ENCODE data around the gene PPIA.
"Not testable (repeated sequence)": the region's sequence is repeated elsewhere in the genome, so short reads cannot be mapped to it uniquely, and the experiment has no call there.

Gene PPIA

DNA sequence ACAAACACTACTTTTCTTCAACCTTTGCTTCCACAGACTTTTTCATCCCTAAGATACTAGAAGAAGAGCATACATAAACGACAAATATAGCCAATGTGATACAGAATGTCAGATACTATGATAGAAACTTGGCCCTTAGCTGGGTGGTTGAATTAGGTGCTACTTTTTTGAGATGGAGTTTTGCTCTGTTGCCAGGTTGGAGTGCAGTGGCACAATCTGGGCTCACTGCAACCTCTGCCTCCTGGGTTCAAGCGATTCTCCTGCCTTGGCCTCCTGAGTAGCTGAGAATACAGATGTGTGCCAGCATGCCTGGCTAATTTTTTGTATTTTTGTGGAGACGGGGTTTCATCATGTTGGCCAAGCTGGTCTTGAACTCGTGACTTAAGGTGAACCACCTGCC lies 3.5 kb downstream of the PPIA start:
- no peak for DNase-seq (ENCODE audit: low read depth in 1 of 2, low spot score in 1 of 2)
- no peak for TF ChIP-seq JUND (IDR thresholded peaks at IDR 0.05; ENCODE audit: low read depth)
- in situ Hi-C loops (cut with HindIII; ENCODE audit: low pct_unique_long_range_greater_than_20kb, low sequenced_read_pairs): no loop called here

DNA sequence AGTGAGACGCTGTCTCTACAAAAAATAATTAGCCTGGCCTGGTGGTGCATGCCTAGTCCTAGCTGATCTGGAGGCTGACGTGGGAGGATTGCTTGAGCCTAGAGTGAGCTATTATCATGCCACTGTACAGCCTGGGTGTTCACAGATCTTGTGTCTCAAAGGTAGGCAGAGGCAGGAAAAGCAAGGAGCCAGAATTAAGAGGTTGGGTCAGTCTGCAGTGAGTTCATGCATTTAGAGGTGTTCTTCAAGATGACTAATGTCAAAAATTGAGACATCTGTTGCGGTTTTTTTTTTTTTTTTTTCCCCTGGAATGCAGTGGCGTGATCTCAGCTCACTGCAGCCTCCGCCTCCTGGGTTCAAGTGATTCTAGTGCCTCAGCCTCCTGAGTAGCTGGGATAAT lies 5.4 kb downstream of the PPIA start:
- in situ Hi-C loops (cut with HindIII; ENCODE audit: low pct_unique_long_range_greater_than_20kb, low sequenced_read_pairs): no loop called here

DNA sequence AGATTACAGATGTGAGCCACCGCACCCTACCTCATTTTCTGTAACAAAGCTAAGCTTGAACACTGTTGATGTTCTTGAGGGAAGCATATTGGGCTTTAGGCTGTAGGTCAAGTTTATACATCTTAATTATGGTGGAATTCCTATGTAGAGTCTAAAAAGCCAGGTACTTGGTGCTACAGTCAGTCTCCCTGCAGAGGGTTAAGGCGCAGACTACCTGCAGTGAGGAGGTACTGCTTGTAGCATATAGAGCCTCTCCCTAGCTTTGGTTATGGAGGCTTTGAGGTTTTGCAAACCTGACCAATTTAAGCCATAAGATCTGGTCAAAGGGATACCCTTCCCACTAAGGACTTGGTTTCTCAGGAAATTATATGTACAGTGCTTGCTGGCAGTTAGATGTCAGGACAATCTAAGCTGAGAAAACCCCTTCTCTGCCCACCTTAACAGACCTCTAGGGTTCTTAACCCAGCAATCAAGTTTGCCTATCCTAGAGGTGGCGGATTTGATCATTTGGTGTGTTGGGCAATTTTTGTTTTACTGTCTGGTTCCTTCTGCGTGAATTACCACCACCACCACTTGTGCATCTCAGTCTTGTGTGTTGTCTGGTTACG lies 6.0 kb downstream of the PPIA start:
- DNase-seq (ENCODE audit: low read depth in 1 of 2, low spot score in 1 of 2): no peak
- TF ChIP-seq JUND (IDR thresholded peaks at IDR 0.05; ENCODE audit: low read depth): no peak
- in situ Hi-C loops (cut with HindIII; ENCODE audit: low pct_unique_long_range_greater_than_20kb, low sequenced_read_pairs): no loop called here

More for the DNA sequence above, 5.4 kb downstream of the PPIA start:
- TF ChIP-seq JUND (IDR thresholded peaks at IDR 0.05; ENCODE audit: low read depth): no peak
- DNase-seq (ENCODE audit: low read depth in 1 of 2, low spot score in 1 of 2): no peak

DNA sequence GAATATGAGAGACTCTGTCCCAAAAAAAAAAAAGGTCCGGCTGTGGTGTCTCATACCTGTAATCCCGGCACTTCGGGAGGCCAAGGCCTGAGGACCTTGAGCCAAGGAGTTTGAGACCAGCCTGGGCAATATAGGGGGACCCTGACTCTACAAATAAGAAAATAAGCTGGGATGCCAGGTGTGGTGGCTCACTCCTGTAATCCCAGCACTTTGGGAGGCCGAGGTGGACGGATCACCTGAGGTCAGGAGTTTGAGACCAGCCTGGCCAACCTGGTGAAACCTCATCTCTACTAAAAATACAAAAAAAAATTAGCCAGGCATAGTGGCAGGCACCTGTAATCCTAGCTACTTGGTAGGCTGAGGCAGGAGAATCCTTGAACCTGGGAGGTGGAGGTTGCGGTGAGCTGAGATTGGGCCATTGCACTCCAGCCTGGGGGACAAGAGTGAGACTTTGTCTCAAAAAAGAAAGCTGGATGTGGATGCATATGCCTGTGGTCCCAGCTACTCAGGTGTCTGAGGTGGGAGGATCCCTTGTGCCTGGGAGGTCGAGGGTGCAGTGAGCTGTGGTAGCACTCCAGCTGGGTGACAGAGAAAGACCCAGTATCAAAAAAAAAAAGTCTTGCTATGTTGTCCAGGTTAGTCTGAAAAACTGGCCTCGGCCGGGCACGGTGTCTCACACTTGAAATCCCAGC lies 7.5 kb downstream of the PPIA start:
- DNase-seq (ENCODE audit: low read depth in 1 of 2, low spot score in 1 of 2); in situ Hi-C loops (cut with HindIII; ENCODE audit: low pct_unique_long_range_greater_than_20kb, low sequenced_read_pairs): not testable (repeated sequence)

DNA sequence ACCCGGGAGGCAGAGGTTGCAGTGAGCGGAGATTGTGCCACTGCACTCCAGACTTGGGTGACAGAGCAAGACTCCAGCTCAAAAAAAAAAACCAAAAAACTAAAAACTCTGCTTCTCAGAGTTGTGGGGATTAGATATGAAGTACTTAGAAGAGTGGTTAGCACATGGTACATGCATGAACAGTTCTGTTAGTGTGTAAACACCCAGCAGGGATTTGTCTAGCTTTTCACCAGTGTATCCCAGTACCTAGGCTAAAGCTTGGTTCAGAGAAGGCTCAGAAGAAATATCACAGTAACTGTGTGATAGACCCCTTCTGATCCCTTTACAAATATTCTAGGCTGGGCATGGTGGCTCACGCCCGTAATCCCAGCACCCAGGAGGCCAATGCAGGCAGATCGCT lies 9.5 kb downstream of the PPIA start:
- no peak for TF ChIP-seq JUND (IDR thresholded peaks at IDR 0.05; ENCODE audit: low read depth)
- in situ Hi-C loops (cut with HindIII; ENCODE audit: low pct_unique_long_range_greater_than_20kb, low sequenced_read_pairs): no loop called here
- no peak for DNase-seq (ENCODE audit: low read depth in 1 of 2, low spot score in 1 of 2)

DNA sequence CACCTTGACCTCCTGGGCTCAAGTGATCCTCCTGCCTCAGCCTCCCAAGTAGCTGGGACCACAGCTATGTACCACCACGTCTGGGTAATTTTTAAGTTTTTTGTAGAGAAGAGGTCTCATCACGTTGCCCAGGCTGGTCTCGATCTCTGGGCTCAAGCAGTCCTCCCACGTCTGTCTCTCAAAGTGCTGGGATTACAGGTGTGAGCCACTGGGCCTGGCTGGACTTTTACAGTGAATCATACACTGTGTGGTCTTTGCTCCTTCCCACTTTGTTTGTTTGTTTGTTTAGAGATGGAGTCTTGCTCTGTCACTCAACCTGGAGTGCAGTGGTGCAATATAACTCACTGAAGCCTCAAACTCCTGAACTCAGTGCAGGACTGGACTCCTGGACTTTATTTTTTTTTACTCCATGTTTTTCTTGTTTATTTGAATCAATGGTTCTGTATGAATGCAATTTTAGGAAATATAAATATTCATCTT lies 12.5 kb downstream of the PPIA start:
- no peak for DNase-seq (ENCODE audit: low read depth in 1 of 2, low spot score in 1 of 2)
- TF ChIP-seq JUND (IDR thresholded peaks at IDR 0.05; ENCODE audit: low read depth): no peak

DNA sequence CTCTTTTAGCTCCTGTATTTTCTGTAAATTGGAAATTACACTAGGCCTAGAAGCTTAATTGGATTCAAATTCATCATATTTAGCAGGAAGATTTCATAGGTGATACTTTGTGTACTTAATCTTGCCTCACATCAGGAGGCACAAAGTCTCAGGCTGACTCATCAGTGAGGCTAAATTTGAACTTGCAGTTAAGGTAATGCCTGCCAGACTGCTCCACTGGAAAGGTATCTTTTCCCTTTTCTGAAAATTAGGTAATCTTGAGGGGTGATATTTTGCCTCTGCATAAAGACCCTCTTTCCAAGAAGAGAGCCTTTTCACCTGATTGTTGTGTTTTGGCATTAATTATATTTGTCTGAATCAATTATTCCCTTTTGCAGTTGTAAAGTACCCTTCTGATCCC lies 14.6 kb downstream of the PPIA start:
- in situ Hi-C loops (cut with HindIII; ENCODE audit: low pct_unique_long_range_greater_than_20kb, low sequenced_read_pairs): no loop called here
- no peak for DNase-seq (ENCODE audit: low read depth in 1 of 2, low spot score in 1 of 2)
- no peak for TF ChIP-seq JUND (IDR thresholded peaks at IDR 0.05; ENCODE audit: low read depth)

More for the DNA sequence above, 12.5 kb downstream of the PPIA start:
- in situ Hi-C loops (cut with HindIII; ENCODE audit: low pct_unique_long_range_greater_than_20kb, low sequenced_read_pairs): no loop called here

DNA sequence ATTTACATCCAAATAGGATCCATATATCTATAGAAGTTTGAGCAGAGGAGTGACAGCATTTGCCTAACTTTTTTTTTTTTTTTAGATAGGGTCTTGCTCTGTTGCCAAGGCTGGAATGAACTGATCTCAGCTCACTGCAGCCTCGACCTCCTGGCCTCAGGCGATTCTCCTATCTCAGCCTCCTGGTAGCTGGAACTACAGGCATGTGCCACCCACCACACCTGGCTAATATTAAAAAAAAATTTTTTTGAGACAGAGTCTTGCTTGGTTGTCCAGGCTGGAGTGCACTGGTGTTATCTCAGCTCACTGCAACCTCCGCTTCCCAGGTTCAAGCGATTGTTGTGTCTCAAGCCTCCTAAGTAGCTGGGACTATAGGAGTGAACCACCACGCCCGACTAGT lies 15.1 kb downstream of the PPIA start:
- no peak for TF ChIP-seq JUND (IDR thresholded peaks at IDR 0.05; ENCODE audit: low read depth)
- in situ Hi-C loops (cut with HindIII; ENCODE audit: low pct_unique_long_range_greater_than_20kb, low sequenced_read_pairs): no loop called here

DNA sequence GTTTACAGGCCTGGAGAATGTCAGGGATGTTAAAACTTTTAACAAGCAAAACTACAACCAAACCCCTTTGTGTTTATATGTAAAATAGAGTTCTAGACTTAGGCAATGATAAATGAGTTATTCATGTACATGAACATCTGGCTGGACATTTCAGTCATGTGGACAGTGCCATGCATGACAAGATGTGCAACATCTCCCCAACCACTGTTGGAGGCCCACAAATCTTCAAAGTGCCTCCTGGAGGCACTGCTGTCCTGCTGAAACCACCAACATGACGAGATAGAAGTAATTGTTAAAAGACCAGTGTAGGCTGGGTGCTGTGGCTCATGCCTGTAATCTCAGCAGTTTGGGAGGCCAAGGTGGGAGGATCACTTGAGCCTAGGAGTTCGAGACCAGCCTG lies 18.4 kb downstream of the PPIA start:
- peak in 1 of 2 experiments; percentile 44 for DNase-seq (ENCODE audit: low read depth in 1 of 2, low spot score in 1 of 2)
- in situ Hi-C loops (cut with HindIII; ENCODE audit: low pct_unique_long_range_greater_than_20kb, low sequenced_read_pairs): no loop called here
- no peak for TF ChIP-seq JUND (IDR thresholded peaks at IDR 0.05; ENCODE audit: low read depth)

More for the DNA sequence above, 15.1 kb downstream of the PPIA start:
- DNase-seq (ENCODE audit: low read depth in 1 of 2, low spot score in 1 of 2): no peak

DNA sequence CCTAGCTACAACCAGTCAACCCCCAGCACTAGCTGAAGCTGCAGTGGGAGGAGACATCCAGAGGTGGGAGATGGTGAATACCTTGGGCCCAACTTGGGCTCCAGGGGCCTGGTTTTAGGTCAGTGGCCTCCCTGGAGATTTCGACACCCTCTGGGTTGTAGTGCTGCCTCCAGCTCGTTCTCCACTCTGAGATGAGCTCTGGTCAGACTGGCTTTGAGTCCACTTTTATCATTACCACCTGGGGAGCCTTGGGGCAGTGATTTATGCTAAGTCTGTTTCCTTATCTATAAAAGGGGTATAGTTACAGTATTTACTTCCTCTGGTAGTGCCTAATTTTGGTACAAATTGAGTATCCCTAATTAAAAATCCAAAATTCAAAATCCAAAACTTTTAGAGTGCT lies 22.8 kb downstream of the PPIA start:
- DNase-seq (ENCODE audit: low read depth in 1 of 2, low spot score in 1 of 2): no peak
- no peak for TF ChIP-seq JUND (IDR thresholded peaks at IDR 0.05; ENCODE audit: low read depth)

DNA sequence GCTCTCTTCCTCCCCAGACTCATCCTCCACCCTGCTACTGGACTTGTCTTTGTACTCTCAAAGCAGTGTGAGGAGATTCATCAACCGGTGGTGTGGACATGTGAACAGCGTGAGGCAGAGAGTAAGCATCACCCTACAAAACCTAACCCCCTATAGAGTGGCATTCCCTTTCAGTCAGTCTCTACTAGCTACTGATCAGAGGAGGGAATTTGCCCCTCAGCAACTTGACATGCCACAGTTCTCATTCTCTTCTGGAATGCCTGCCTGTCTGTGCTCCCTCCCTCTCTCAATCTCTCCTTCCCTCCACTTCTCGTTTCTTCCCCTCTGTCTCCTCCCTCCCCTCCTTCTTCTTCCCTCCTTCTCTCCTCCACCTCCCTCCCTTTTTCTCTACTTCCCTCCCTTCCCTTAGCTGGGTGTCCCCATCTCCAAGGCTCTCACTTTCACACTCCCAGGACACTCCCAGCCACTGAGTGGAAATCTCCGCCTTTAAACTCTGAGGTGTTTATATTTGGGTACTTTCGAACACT lies 26.8 kb downstream of the PPIA start:
- in situ Hi-C loops (cut with HindIII; ENCODE audit: low pct_unique_long_range_greater_than_20kb, low sequenced_read_pairs): no loop called here
- DNase-seq (ENCODE audit: low read depth in 1 of 2, low spot score in 1 of 2): no peak
- TF ChIP-seq JUND (IDR thresholded peaks at IDR 0.05; ENCODE audit: low read depth): no peak

More for the DNA sequence above, 22.8 kb downstream of the PPIA start:
- in situ Hi-C loops (cut with HindIII; ENCODE audit: low pct_unique_long_range_greater_than_20kb, low sequenced_read_pairs): no loop called here

DNA sequence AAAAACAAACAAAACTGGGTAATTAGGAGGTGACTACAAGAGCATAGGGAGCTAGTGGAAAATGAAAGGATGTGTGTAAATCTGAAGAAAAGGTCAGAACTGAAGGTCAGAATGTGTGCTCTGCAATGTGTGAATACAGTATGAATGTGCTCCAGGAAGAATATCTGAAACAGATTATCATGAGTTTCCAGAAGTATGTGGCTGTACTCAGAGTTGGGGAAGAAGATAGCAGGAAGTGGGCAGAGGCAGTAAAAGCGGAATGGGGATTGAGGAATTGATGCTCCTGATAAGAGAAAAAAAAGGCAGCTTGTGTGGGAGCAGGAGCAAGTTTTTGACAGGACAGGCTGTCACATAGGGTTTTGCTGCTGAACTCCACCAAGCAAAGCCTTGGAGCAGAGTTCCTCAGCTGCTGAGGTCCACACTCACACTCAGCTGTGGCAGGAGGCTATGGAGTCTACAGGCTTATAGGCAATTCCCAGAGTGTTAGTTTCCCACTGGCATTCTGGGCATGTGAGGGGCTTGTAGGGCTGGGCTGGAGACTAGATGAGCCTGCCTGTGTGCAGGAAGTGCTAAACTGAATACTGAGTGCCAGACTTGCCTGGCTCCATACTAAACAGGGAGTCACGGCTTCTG lies 28.5 kb downstream of the PPIA start:
- no peak for DNase-seq (ENCODE audit: low read depth in 1 of 2, low spot score in 1 of 2)
- TF ChIP-seq JUND (IDR thresholded peaks at IDR 0.05; ENCODE audit: low read depth): no peak
- in situ Hi-C loops (cut with HindIII; ENCODE audit: low pct_unique_long_range_greater_than_20kb, low sequenced_read_pairs): no loop called here

DNA sequence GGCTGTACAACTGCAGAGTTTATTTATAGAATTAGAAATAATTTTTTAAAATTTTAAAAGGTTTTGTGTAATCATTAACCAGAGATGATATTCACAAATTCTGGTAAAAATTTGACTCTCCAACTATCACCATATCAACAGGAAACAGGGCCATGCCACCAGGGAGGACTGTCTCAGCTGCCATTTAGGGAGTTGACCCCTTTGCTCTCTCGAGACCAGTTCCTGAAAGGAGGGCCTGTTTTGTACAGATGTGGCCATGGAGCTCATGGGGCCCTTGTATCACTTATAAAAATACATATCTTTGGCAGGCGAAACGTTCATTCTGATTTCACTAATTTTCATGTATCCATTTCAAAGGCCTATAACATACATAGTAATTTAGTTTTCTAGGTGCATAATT lies 31.1 kb downstream of the PPIA start:
- in situ Hi-C loops (cut with HindIII; ENCODE audit: low pct_unique_long_range_greater_than_20kb, low sequenced_read_pairs): no loop called here

More for the DNA sequence above, 31.1 kb downstream of the PPIA start:
- no peak for TF ChIP-seq JUND (IDR thresholded peaks at IDR 0.05; ENCODE audit: low read depth)
- DNase-seq (ENCODE audit: low read depth in 1 of 2, low spot score in 1 of 2): no peak

Measured in T47D (cell line).